Stimulated activated CD4-positive, alpha-beta T cell treated with anti-CD3 and anti-CD28 coated beads, Interleukin-15, amount 100 ng/mL, for 1 hour (primary cell): ENCODE data around the gene NEURL4.

Source experiments
- DNase-seq, 2 donors: peaks; one replicate each; pipeline ENCODE4 v3.0.0-alpha.2; 2020; ENCODE audit warnings: low read depth in 1 of 2, low spot score in 1 of 2

NEURL4 gene

GRCh38 chr17:7324438-7324779 is 4.7 kb downstream of the NEURL4 start:
- no peak for DNase-seq

GRCh38 chr17:7323731-7324437 is 5.3 kb downstream of the NEURL4 start:
- peak; percentile 50 to 51 for DNase-seq

GRCh38 chr17:7322520-7323194 is 6.5 kb downstream of the NEURL4 start:
- DNase-seq: no peak

- DNase-seq: no peak
These were observed 7.7 kb downstream of the NEURL4 start for GRCh38 chr17:7321466-7321865.

- DNase-seq: no peak
These were observed 10.8 kb downstream of the NEURL4 start for GRCh38 chr17:7318121-7318860.

- DNase-seq: no peak
These were observed 11.9 kb downstream of the NEURL4 start for GRCh38 chr17:7317161-7317803.

GRCh38 chr17:7315570-7316235 is 13.4 kb downstream of the NEURL4 start:
- DNase-seq: no peak

GRCh38 chr17:7314719-7315569 is 14.2 kb downstream of the NEURL4 start, which contains the start of gene GPS2:
Gene GPS2, minus strand, starts transcription at chr17:7315360. Its CDS starts 308 bp downstream, at chr17:7315052.
- peak; percentile 75 to 91 for DNase-seq

GRCh38 chr17:7313890-7314718 is 15.0 kb downstream of the NEURL4 start:
- no peak for DNase-seq

- DNase-seq: no peak
These were observed 15.8 kb downstream of the NEURL4 start for GRCh38 chr17:7313088-7313889.

GRCh38 chr17:7312432-7313087 is 16.6 kb downstream of the NEURL4 start:
- DNase-seq: no peak

GRCh38 chr17:7311110-7311705 is 17.9 kb downstream of the NEURL4 start:
- no peak for DNase-seq

GRCh38 chr17:7309628-7310027 is 19.5 kb downstream of the NEURL4 start:
- no peak for DNase-seq

GRCh38 chr17:7308625-7309433 is 20.3 kb downstream of the NEURL4 start:
- DNase-seq: peak; percentile 63 to 70

- DNase-seq: peak in 1 of 2 donors; percentile 36
These were observed 21.2 kb downstream of the NEURL4 start for GRCh38 chr17:7307686-7308624.
